HG03066 (cell line): ENCODE results near the gene NUDT1.

Source experiments
- ATAC-seq: cut with Tn5 transposase; IDR thresholded peaks from one replicate; pipeline ENCODE4 v1.9.1; 2021; ENCODE audit warnings: low read depth; ENCODE audit not compliant: unreplicated experiment

NUDT1 gene

GRCh38 chr7:2222516-2222915, 19.5 kb upstream of the NUDT1 start:
- ATAC-seq = no peak

GRCh38 chr7:2223321-2223720, 18.7 kb upstream of the NUDT1 start:
- ATAC-seq = no peak

GRCh38 chr7:2224491-2224928, 17.5 kb upstream of the NUDT1 start:
- no peak for ATAC-seq

- ATAC-seq = no peak
Observed at GRCh38 chr7:2224934-2225333, 17.1 kb upstream of the NUDT1 start.

GRCh38 chr7:2225336-2225735, 16.7 kb upstream of the NUDT1 start:
- ATAC-seq = no peak

- ATAC-seq = no peak
Observed at GRCh38 chr7:2225830-2226229, 16.2 kb upstream of the NUDT1 start.

- no peak for ATAC-seq
Observed at GRCh38 chr7:2227699-2228098, 14.3 kb upstream of the NUDT1 start.

- ATAC-seq = no peak
Observed at GRCh38 chr7:2228921-2229320, 13.1 kb upstream of the NUDT1 start.

GRCh38 chr7:2229467-2229866, 12.6 kb upstream of the NUDT1 start:
- ATAC-seq = no peak

- no peak for ATAC-seq
Observed at GRCh38 chr7:2230226-2230625, 11.8 kb upstream of the NUDT1 start.

GRCh38 chr7:2230882-2231281, 11.1 kb upstream of the NUDT1 start:
- no peak for ATAC-seq

GRCh38 chr7:2231992-2232765, 9.8 kb upstream of the NUDT1 start:
- ATAC-seq = peak; percentile 19

GRCh38 chr7:2232766-2233520, 9.1 kb upstream of the NUDT1 start, which contains the start of gene MAD1L1:
TSS of gene MAD1L1 (minus strand) at chr7:2232945. CDS start at chr7:2230133, 2,812 bp downstream.
- peak; percentile 63 for ATAC-seq

- ATAC-seq = no peak
Observed at GRCh38 chr7:2233926-2234325, 8.1 kb upstream of the NUDT1 start.

- ATAC-seq = peak; percentile 69
Observed at GRCh38 chr7:2237109-2237602, 4.9 kb upstream of the NUDT1 start.

GRCh38 chr7:2239242-2239641, 2.8 kb upstream of the NUDT1 start:
- ATAC-seq = no peak

GRCh38 chr7:2242541-2243429, 759 bp downstream of the NUDT1 start:
- ATAC-seq = peak; percentile 30

GRCh38 chr7:2243458-2243857, 1.4 kb downstream of the NUDT1 start:
- no peak for ATAC-seq

- ATAC-seq = no peak
Observed at GRCh38 chr7:2244404-2244995, 2.5 kb downstream of the NUDT1 start.
